GM23338 (cell line): ENCODE results near the gene PIGP. TPM values are rescaled to one million over a fixed set of nuclear protein-coding genes. Genes with fewer than 3 reads are reported as not detected.

ENCODE experiments used
- EZH2 ChIP-seq: fragments of 200-600 bp; sonication (generic); IDR thresholded peaks from one replicate; pipeline ENCODE4 v1.8.0; 2017; ENCODE audit warnings: antibody characterized with exemption, mild to moderate bottlenecking, low read depth; ENCODE audit not compliant: unreplicated experiment
- NANOG ChIP-seq: IDR thresholded peaks from 2 replicates; pipeline ENCODE4 v1.6.1; 2016; ENCODE audit warnings: antibody characterized with exemption, borderline replicate concordance
- POLR2AphosphoS5 ChIP-seq: IDR thresholded peaks from 2 replicates; pipeline ENCODE4 v1.6.1; 2016; ENCODE audit warnings: antibody characterized with exemption, low read depth
- polyA plus RNA-seq: library from polyadenylated mRNA; unstranded; fragments of >200 nt; fragmentation: Nextera tagmentation; extraction: Ambion mirVana; gene quantifications from 2 replicates; pipeline ENCODE4 v1.2.1, GENCODE V29; 2016
- total RNA-seq: library from RNA; depleted of rRNA; stranded (reverse); fragments of >200 nt; shearing (Covaris generic); gene quantifications from 2 replicates; pipeline ENCODE4 v1.2.3, GENCODE V29; 2014
- TF ChIP-seq, protein P1 (sequence below): fragments of 250-450 bp; sonication (Bioruptor Pico); IDR thresholded peaks from 2 replicates; pipeline ENCODE4 v1.5.0; 2020; ENCODE audit warnings: mild to moderate bottlenecking, moderate library complexity
- TF ChIP-seq, protein P2 (sequence below): IDR thresholded peaks from 2 replicates; pipeline ENCODE4 v1.6.1; 2016; ENCODE audit warnings: antibody characterized with exemption
- TF ChIP-seq, protein P3 (sequence below): IDR thresholded peaks from one replicate; pipeline ENCODE4 v1.6.1; 2018; ENCODE audit warnings: antibody characterized with exemption; ENCODE audit not compliant: unreplicated experiment

The PIGP gene
- total and polyA plus RNA-seq, 2 experiments from 2014 or later = 5.2 to 19.6 TPM

DNA sequence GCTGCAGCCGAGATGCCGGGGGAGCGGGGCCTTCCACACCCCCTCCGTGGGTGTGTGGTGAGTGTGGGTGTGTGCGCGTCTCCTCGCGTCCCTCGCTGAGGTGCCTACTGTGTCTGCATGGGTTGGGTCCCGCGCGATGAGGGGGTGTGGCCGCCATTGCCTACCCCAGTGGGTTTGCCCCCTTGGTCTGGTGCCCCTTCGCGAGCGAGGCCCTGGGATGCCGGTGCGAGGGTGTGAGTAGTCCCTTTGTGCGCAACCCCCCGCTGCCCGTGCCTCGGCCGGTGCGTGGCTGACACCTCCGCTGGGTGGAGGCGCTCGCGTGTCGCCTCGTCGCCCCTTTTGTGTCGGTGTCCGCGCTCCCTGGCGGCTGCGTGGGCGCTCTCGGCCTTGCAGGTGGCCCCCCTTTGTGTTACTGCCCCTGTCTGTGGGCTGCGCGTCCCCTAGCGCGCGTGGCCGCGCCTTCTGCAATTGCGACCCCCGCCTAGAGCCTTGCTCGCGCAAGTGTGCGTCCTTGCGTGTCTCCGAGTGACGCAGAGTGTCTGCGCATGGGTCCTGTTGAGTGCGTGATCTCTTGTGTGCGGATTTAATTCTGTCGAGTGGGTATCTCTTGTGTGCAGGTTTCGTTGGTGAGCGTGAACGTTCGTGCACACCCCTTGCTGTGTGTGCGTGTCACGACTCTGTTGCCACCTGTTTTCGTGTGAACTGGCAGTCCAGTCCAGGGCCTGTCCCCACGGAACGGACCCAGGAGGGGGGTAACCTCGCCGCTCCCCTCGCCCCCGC is 736 bp upstream of the PIGP start (continued):
- TF ChIP-seq, protein P1, sequence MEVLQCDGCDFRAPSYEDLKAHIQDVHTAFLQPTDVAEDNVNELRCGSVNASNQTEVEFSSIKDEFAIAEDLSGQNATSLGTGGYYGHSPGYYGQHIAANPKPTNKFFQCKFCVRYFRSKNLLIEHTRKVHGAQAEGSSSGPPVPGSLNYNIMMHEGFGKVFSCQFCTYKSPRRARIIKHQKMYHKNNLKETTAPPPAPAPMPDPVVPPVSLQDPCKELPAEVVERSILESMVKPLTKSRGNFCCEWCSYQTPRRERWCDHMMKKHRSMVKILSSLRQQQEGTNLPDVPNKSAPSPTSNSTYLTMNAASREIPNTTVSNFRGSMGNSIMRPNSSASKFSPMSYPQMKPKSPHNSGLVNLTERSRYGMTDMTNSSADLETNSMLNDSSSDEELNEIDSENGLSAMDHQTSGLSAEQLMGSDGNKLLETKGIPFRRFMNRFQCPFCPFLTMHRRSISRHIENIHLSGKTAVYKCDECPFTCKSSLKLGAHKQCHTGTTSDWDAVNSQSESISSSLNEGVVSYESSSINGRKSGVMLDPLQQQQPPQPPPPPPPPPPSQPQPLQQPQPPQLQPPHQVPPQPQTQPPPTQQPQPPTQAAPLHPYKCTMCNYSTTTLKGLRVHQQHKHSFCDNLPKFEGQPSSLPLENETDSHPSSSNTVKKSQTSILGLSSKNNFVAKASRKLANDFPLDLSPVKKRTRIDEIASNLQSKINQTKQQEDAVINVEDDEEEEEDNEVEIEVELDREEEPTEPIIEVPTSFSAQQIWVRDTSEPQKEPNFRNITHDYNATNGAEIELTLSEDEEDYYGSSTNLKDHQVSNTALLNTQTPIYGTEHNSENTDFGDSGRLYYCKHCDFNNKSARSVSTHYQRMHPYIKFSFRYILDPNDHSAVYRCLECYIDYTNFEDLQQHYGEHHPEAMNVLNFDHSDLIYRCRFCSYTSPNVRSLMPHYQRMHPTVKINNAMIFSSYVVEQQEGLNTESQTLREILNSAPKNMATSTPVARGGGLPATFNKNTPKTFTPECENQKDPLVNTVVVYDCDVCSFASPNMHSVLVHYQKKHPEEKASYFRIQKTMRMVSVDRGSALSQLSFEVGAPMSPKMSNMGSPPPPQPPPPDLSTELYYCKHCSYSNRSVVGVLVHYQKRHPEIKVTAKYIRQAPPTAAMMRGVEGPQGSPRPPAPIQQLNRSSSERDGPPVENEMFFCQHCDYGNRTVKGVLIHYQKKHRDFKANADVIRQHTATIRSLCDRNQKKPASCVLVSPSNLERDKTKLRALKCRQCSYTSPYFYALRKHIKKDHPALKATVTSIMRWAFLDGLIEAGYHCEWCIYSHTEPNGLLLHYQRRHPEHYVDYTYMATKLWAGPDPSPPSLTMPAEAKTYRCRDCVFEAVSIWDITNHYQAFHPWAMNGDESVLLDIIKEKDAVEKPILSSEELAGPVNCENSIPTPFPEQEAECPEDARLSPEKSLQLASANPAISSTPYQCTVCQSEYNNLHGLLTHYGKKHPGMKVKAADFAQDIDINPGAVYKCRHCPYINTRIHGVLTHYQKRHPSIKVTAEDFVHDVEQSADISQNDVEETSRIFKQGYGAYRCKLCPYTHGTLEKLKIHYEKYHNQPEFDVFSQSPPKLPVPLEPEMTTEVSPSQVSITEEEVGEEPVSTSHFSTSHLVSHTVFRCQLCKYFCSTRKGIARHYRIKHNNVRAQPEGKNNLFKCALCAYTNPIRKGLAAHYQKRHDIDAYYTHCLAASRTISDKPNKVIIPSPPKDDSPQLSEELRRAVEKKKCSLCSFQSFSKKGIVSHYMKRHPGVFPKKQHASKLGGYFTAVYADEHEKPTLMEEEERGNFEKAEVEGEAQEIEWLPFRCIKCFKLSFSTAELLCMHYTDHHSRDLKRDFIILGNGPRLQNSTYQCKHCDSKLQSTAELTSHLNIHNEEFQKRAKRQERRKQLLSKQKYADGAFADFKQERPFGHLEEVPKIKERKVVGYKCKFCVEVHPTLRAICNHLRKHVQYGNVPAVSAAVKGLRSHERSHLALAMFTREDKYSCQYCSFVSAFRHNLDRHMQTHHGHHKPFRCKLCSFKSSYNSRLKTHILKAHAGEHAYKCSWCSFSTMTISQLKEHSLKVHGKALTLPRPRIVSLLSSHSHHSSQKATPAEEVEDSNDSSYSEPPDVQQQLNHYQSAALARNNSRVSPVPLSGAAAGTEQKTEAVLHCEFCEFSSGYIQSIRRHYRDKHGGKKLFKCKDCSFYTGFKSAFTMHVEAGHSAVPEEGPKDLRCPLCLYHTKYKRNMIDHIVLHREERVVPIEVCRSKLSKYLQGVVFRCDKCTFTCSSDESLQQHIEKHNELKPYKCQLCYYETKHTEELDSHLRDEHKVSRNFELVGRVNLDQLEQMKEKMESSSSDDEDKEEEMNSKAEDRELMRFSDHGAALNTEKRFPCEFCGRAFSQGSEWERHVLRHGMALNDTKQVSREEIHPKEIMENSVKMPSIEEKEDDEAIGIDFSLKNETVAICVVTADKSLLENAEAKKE = no peak
- TF ChIP-seq NANOG (no peak), POLR2AphosphoS5 (no peak), EZH2 (no peak)
- TF ChIP-seq, protein P2, sequence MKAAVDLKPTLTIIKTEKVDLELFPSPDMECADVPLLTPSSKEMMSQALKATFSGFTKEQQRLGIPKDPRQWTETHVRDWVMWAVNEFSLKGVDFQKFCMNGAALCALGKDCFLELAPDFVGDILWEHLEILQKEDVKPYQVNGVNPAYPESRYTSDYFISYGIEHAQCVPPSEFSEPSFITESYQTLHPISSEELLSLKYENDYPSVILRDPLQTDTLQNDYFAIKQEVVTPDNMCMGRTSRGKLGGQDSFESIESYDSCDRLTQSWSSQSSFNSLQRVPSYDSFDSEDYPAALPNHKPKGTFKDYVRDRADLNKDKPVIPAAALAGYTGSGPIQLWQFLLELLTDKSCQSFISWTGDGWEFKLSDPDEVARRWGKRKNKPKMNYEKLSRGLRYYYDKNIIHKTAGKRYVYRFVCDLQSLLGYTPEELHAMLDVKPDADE = no peak
- TF ChIP-seq, protein P3, sequence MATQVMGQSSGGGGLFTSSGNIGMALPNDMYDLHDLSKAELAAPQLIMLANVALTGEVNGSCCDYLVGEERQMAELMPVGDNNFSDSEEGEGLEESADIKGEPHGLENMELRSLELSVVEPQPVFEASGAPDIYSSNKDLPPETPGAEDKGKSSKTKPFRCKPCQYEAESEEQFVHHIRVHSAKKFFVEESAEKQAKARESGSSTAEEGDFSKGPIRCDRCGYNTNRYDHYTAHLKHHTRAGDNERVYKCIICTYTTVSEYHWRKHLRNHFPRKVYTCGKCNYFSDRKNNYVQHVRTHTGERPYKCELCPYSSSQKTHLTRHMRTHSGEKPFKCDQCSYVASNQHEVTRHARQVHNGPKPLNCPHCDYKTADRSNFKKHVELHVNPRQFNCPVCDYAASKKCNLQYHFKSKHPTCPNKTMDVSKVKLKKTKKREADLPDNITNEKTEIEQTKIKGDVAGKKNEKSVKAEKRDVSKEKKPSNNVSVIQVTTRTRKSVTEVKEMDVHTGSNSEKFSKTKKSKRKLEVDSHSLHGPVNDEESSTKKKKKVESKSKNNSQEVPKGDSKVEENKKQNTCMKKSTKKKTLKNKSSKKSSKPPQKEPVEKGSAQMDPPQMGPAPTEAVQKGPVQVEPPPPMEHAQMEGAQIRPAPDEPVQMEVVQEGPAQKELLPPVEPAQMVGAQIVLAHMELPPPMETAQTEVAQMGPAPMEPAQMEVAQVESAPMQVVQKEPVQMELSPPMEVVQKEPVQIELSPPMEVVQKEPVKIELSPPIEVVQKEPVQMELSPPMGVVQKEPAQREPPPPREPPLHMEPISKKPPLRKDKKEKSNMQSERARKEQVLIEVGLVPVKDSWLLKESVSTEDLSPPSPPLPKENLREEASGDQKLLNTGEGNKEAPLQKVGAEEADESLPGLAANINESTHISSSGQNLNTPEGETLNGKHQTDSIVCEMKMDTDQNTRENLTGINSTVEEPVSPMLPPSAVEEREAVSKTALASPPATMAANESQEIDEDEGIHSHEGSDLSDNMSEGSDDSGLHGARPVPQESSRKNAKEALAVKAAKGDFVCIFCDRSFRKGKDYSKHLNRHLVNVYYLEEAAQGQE = no peak
